ENCODE results near the gene BCL7A. TPM values are rescaled to one million over a fixed set of nuclear protein-coding genes. Genes with fewer than 3 reads are reported as not detected.
"Not testable (repeated sequence)": the region's sequence is repeated elsewhere in the genome, so short reads cannot be mapped to it uniquely, and the experiment has no call there.

The BCL7A gene
- total RNA-seq, 4 donors from 2014 or later: 0.26 to 12.2 (median 4.2) TPM

DNA sequence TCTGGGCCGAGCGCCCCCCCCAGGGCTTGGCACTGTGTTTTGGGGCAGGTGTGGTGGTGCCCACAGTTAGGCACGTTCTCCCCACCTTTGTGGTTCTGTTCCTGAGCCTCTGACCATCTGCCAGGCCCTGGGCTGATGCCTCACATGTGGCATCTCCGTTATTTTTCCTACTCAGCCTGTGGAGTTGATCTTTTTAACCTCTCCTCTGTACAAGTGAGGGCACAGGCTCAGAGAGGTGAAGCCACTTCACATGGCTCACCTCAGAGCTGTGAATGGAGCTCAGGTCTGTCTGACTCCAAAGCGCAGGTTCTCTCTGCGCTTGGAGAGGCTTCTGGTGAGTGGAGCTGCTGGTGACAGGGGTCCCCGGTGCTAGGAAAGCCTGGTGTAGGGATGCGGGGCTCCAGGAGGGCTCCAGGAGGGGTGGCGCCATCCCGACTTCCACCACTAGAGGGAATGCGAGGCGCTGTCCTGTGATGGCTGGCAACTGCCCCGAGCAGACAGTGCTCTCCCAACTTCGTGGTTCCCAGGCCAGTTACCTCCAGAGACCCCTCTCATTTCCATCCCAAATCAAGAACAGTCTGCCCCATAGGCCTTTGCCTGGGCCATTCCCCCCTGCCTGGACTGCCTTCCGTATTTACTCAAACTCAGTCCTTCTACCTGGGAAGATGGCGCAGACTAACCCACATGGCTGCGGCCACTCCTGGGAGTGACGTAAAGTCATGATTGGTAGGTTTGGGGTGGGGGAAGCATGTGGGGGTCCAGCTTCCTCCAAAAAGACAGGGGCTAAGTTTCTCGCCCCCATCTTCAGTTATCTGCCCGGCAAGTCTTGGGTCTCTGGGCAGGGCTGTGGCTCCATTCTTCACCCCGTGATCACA, 9.9 kb downstream of the BCL7A start:
- H3K27ac ChIP-seq: no peak overlapping the region
- intact Hi-C loops (cut with DNase I; ENCODE audit: low total_unique reads): no loop called here

DNA sequence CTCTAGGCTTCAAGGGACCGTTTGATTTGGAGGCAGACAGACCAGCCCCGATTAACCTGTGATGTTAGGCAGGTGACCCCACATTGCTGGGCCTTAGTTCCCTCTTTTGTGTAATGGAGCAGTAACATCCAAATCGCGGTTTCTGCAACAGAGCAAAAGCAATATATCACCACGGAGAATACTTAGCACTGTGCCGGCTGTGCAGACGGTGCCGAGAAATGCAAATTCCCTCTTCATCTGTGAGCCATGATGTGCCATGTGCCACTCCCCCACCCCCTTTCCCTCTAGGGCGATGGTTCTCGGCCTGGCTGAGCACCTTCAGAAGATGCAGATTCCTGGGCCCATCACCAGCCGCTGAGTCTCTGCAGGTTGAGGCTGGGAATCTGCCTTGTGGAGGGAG, 10.9 kb downstream of the BCL7A start:
- peaks cover 0 to 9% of the 10 kb centered on the region in 2 donors for H3K4me1 ChIP-seq
- no peaks in the 10 kb centered on the region for H3K9me3 ChIP-seq
- intact Hi-C loops (cut with DNase I; ENCODE audit: low total_unique reads): no loop called here

More for the DNA sequence above, 9.9 kb downstream of the BCL7A start:
- H3K4me3 ChIP-seq: no peak overlapping the region
- TF ChIP-seq, protein P1, sequence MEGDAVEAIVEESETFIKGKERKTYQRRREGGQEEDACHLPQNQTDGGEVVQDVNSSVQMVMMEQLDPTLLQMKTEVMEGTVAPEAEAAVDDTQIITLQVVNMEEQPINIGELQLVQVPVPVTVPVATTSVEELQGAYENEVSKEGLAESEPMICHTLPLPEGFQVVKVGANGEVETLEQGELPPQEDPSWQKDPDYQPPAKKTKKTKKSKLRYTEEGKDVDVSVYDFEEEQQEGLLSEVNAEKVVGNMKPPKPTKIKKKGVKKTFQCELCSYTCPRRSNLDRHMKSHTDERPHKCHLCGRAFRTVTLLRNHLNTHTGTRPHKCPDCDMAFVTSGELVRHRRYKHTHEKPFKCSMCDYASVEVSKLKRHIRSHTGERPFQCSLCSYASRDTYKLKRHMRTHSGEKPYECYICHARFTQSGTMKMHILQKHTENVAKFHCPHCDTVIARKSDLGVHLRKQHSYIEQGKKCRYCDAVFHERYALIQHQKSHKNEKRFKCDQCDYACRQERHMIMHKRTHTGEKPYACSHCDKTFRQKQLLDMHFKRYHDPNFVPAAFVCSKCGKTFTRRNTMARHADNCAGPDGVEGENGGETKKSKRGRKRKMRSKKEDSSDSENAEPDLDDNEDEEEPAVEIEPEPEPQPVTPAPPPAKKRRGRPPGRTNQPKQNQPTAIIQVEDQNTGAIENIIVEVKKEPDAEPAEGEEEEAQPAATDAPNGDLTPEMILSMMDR (IDR thresholded peaks at IDR 0.05): peak; percentile 32 to 53 (median 46)
- TF ChIP-seq POLR2A (IDR thresholded peaks at IDR 0.05): no peak
- H3K36me3 ChIP-seq: no peaks in the 10 kb centered on the region
- no peaks in the 10 kb centered on the region for H3K9me3 ChIP-seq
- H3K27me3 ChIP-seq: no peaks in the 10 kb centered on the region
- peak in 1 of 2 donors; percentile 30 for DNase-seq
- peaks cover 0 to 9% of the 10 kb centered on the region in 2 donors for H3K4me1 ChIP-seq

DNA sequence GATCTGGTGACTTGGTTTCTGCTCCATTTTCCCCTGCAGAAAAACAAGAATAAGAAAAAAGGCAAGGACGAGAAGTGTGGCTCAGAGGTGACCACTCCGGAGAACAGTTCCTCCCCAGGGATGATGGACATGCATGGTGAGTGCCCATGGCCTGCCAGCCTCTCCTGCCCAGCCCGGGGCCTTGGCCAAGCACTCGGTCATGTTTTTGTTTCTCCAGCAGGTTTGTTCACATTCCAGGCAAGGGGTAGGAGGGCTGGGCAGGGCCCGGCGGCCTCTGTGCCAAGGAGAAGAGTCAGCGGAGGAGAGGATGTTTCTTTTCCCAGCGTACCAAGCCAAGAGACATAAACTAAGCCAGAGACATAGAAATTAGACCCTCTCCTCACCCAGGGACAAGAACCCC, 13.6 kb downstream of the BCL7A start:
- intact Hi-C loops (cut with DNase I; ENCODE audit: low total_unique reads): no loop called here
- H3K9me3 ChIP-seq: no peaks in the 10 kb centered on the region
- TF ChIP-seq, protein P1 (IDR thresholded peaks at IDR 0.05): no peak
- no peak for TF ChIP-seq POLR2A (IDR thresholded peaks at IDR 0.05)
- no peak overlapping the region for H3K4me3 ChIP-seq
- H3K27me3 ChIP-seq: no peaks in the 10 kb centered on the region
- H3K36me3 ChIP-seq: no peaks in the 10 kb centered on the region
- H3K27ac ChIP-seq: no peak overlapping the region
- H3K4me1 ChIP-seq: no peaks in the 10 kb centered on the region
- DNase-seq: no peak

More for the DNA sequence above, 10.9 kb downstream of the BCL7A start:
- Histone ChIP-seq H3K4me3 (no peak overlapping the region), H3K36me3 (no peaks in the 10 kb centered on the region), H3K27ac (no peak overlapping the region), H3K27me3 (no peaks in the 10 kb centered on the region)
- no peak for TF ChIP-seq POLR2A (IDR thresholded peaks at IDR 0.05)
- TF ChIP-seq, protein P1 (IDR thresholded peaks at IDR 0.05): no peak
- DNase-seq: no peak

DNA sequence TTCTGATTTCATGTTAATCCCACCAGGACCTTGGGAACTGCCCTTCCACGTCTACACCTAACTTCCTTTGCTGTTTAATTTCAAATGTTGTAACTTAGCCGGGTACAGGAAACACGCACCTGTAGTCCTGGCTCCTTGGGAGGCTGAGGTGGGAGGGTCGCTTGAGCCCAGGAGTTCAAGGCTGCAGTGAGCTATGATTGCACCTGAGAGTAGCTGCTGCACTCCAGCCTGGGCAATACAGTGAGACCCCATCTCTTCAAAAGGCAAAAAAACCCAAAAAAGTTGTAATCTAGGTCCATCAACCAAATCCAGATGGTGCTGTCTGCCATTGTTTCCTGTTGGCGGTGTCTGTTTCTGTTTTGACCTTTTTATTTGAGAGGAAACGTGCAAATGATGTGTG, 14.5 kb downstream of the BCL7A start:
- no peak for DNase-seq
- Histone ChIP-seq H3K4me1 (no peaks in the 10 kb centered on the region), H3K4me3 (no peak overlapping the region), H3K27ac (no peak overlapping the region), H3K36me3 (no peaks in the 10 kb centered on the region), H3K27me3 (no peaks in the 10 kb centered on the region), H3K9me3 (no peaks in the 10 kb centered on the region)
- TF ChIP-seq POLR2A (IDR thresholded peaks at IDR 0.05): no peak
- TF ChIP-seq, protein P1 (IDR thresholded peaks at IDR 0.05): no peak
- intact Hi-C loops (cut with DNase I; ENCODE audit: low total_unique reads): no loop called here

DNA sequence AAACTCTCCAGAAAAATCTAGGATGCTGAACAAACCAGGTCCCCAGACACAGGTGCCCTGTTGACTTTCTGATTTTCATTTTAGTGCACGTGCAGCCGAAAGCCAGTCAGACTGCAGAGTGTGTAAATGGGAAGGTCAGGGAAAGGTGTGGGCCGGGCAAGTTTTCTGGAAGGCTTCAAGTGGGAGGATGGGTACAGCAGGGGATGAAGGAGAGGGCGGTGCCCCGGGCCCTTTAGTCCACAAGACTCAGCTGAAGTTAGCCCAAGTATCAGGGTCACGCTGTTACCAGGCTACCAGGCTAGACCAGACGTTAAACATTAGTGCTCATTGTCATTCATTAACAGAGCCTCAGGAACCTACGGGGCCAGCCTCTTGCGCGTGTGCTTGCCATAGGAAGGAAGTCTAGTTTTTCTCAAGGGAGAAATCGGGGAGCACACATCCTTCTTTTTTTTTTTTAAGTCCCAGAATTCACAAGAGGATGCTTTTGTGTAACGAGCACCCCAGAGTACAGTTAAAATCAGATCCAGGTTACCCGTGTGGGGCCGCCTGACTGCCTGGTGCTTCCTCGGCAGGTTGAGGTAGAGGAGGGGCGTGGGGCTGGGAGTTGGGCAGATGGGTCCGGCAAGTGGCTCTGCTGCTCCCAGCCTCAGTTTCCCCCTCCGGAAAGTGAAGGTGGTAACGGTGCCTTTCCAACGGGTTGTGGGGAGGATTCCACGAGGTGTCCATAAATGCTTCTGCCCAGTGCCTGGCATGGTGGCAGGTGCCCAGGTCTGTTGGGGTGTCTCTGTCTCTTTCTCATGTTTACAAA, 19.1 kb downstream of the BCL7A start:
- Histone ChIP-seq H3K9me3 (no peaks in the 10 kb centered on the region), H3K27ac (no peak overlapping the region), H3K4me3 (no peak overlapping the region), H3K27me3 (no peaks in the 10 kb centered on the region), H3K4me1 (no peaks in the 10 kb centered on the region), H3K36me3 (no peaks in the 10 kb centered on the region)
- intact Hi-C loops (cut with DNase I; ENCODE audit: low total_unique reads): no loop called here
- no peak for TF ChIP-seq POLR2A (IDR thresholded peaks at IDR 0.05)
- TF ChIP-seq, protein P1 (IDR thresholded peaks at IDR 0.05): no peak
- DNase-seq: no peak

DNA sequence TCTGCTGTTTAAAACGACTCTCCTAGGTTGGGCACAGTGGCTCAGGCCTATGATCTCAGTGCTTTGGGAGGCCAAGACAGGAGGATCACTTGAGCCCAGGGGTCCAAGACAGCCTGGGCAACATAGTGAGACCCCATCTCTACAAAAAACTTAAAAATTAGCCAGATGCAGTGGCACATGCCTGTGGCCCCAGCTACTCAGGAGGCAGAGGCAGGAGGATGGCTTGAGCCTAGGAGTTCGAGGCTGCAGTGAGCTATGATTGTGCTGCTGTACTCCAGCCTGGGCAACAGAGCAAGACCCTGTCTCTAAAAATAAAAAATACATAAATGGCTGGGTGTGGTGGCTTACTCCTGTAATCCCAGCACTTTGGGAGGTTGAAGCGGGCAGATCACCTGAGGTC, 19.8 kb downstream of the BCL7A start:
- H3K9me3 ChIP-seq; H3K36me3 ChIP-seq; DNase-seq; H3K4me3 ChIP-seq; H3K4me1 ChIP-seq; H3K27ac ChIP-seq; H3K27me3 ChIP-seq; intact Hi-C loops (cut with DNase I; ENCODE audit: low total_unique reads): not testable (repeated sequence)
